ENCODE results near the gene RPL41. TPM values are rescaled to one million over a fixed set of nuclear protein-coding genes. Genes with fewer than 3 reads are reported as not detected.

Gene RPL41
- total and polyA plus RNA-seq, 10 of the 15 experiments (the other 5 are each of a cell fraction or from before 2014, with no cell fraction given), result 4,144 to 19,112 (median 8,004) TPM

DNA sequence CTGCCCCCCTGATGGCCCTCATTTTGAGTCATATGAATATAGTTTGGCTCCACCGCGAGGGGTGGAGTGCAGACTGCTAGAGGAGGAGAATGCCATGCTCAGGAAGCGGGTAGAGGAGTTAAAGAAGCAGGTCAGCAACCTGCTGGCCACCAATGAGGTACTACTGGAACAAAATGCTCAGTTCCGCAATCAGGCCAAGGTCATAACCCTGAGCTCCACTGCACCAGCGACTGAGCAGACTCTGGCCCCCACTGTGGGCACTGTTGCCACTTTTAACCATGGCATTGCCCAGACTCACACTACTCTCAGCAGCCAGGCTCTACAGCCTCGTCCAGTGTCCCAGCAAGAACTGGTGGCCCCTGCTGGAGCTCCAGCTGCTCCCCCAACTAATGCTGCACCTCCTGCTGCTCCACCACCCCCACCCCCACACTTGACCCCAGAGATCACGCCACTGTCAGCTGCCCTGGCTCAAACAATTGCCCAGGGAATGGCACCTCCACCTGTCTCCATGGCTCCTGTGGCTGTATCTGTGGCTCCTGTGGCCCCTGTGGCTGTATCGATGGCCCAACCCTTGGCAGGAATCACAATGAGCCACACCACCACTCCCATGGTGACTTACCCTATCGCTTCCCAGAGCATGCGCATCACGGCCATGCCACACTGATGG is 4.9 kb downstream of the RPL41 start:
- peaks cover 20% of the 10 kb centered on the region for H3K4me1 ChIP-seq (ENCODE audit: control insufficient read depth, insufficient read depth, low read length)
- H2AFZ ChIP-seq (ENCODE audit: control insufficient read depth, low read depth, low read length), result no peak overlapping the region
- BruUV-seq (replicated peaks), result no TSS peak
- intact Hi-C loops (cut with micrococcal nuclease; ENCODE audit: unreplicated experiment), result loop anchor here (10.0 kb wide), 1 partner anchor 523 kb away; the partner anchor contains the start of gene ATP5F1B
- no peak overlapping the region for H3K4me2 ChIP-seq (ENCODE audit: control insufficient read depth, insufficient read depth)
- H3K79me2 ChIP-seq (ENCODE audit: control insufficient read depth, insufficient read depth, low read length), result peaks cover 28% of the 10 kb centered on the region
- no peak for FAIRE-seq
- H3K4me3 ChIP-seq, result no peak overlapping the region
- ATAC-seq, result no peak
- ChIA-PET POLR2A (interaction anchor here (0.6 kb wide), 2 partner anchors 86 to 126 kb away, joined by 5 to 7 read pairs; no protein-coding TSS in a partner anchor), CTCF (no interaction called here), RAD21 (ENCODE audit: unreplicated experiment) (interaction anchor here (0.9 kb wide), 1 partner anchor 67 kb away, joined by 3 read pairs; no protein-coding TSS in a partner anchor), SMC1A (ENCODE audit: uncharacterized antibody, unreplicated experiment) (no interaction called here)
- H3K36me3 ChIP-seq (ENCODE audit: control insufficient read depth in 2 of 2, insufficient read depth in 2 of 2, low read length in 1 of 2), result no peaks in the 10 kb centered on the region
- no peaks in the 10 kb centered on the region for H3K27me3 ChIP-seq (replicated peaks in 1 of 2; ENCODE audit: control insufficient read depth in 2 of 2, insufficient read depth in 2 of 2, low read length in 1 of 2)
- no peak for DNase-seq (ENCODE audit: low read depth, low spot score)
- no peak overlapping the region for H3K9ac ChIP-seq (ENCODE audit: control insufficient read depth, insufficient read depth, low read length)
- H4K20me1 ChIP-seq (ENCODE audit: control insufficient read depth, insufficient read depth), result no peaks in the 10 kb centered on the region
- no peak overlapping the region for H3K27ac ChIP-seq (ENCODE audit: control insufficient read depth, insufficient read depth)
- TF ChIP-seq BHLHE40 (IDR thresholded peaks at IDR 0.05; ENCODE audit: borderline replicate concordance in 1 of 2, low read depth in 2 of 2, low read length in 1 of 2) (no peak), MTA2 (IDR thresholded peaks at IDR 0.05; ENCODE audit: low read depth) (no peak), SKIL (IDR thresholded peaks at IDR 0.05; ENCODE audit: low read depth, poor library complexity, severe bottlenecking) (no peak), CHD1 (IDR thresholded peaks at IDR 0.05; ENCODE audit: low read depth, low read length) (no peak), EZH2 (IDR thresholded peaks at IDR 0.05; ENCODE audit: borderline replicate concordance, control insufficient read depth, low read depth, low read length) (no peak), ATF7 (IDR thresholded peaks at IDR 0.05; ENCODE audit: low read depth) (no peak), CBFB (IDR thresholded peaks at IDR 0.05; ENCODE audit: low read depth) (no peak), JUND (IDR thresholded peaks at IDR 0.05; ENCODE audit: low read depth, low read length) (no peak), CBX5 (IDR thresholded peaks at IDR 0.05; ENCODE audit: low read depth) (no peak), ASH2L (IDR thresholded peaks at IDR 0.05; ENCODE audit: borderline replicate concordance, low read depth) (no peak), SMAD5 (IDR thresholded peaks at IDR 0.05; ENCODE audit: low read depth) (no peak), SUZ12 (IDR thresholded peaks at IDR 0.05; ENCODE audit: unreplicated experiment) (no peak), NFYA (IDR thresholded peaks at IDR 0.05; ENCODE audit: borderline replicate concordance, low read depth, low read length) (no peak), JUNB (IDR thresholded peaks at IDR 0.05) (no peak), SIX5 (IDR thresholded peaks at IDR 0.05; ENCODE audit: low read depth, low read length, severe bottlenecking) (no peak)
- TF ChIP-seq, protein P1, sequence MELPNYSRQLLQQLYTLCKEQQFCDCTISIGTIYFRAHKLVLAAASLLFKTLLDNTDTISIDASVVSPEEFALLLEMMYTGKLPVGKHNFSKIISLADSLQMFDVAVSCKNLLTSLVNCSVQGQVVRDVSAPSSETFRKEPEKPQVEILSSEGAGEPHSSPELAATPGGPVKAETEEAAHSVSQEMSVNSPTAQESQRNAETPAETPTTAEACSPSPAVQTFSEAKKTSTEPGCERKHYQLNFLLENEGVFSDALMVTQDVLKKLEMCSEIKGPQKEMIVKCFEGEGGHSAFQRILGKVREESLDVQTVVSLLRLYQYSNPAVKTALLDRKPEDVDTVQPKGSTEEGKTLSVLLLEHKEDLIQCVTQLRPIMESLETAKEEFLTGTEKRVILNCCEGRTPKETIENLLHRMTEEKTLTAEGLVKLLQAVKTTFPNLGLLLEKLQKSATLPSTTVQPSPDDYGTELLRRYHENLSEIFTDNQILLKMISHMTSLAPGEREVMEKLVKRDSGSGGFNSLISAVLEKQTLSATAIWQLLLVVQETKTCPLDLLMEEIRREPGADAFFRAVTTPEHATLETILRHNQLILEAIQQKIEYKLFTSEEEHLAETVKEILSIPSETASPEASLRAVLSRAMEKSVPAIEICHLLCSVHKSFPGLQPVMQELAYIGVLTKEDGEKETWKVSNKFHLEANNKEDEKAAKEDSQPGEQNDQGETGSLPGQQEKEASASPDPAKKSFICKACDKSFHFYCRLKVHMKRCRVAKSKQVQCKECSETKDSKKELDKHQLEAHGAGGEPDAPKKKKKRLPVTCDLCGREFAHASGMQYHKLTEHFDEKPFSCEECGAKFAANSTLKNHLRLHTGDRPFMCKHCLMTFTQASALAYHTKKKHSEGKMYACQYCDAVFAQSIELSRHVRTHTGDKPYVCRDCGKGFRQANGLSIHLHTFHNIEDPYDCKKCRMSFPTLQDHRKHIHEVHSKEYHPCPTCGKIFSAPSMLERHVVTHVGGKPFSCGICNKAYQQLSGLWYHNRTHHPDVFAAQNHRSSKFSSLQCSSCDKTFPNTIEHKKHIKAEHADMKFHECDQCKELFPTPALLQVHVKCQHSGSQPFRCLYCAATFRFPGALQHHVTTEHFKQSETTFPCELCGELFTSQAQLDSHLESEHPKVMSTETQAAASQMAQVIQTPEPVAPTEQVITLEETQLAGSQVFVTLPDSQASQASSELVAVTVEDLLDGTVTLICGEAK (IDR thresholded peaks at IDR 0.05; ENCODE audit: borderline replicate concordance), result no peak
- H3K9me3 ChIP-seq (replicated peaks; ENCODE audit: control insufficient read depth, insufficient read depth, low read length), result no peaks in the 10 kb centered on the region
- in situ Hi-C loops (cut with MboI), result loop anchor here (5.0 kb wide), 1 partner anchor 341 kb away; no protein-coding TSS in a partner anchor
- 84% methylated on average over 11 of the region's 11 CpGs for WGBS (ENCODE audit: insufficient coverage, insufficient replicate concordance, low lambda C conversion rate, missing lambda C conversion rate)
